ENCODE data around the gene MTG2.

MTG2 gene

DNA sequence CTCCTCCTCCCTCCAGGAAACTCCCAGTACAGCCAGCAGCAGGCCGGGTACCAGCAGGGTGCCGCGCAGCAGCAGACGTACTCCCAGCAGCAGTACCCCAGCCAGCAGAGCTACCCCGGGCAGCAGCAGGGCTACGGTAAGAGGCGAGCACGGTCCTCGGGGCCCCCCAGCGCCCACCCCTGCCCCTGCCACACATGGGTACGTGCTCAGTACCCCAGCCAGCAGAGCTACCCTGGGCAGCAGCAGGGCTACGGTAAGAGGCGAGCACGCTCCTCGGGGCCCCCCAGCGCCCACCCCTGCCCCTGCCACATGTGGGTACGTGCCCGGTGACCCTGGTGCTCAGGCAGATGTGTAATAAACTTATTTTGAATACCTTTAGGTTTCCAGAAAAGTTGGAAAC, 10.2 kb upstream of the MTG2 start (continued):
- TF ChIP-seq ZNF266 (tag by site-specific recombination; IDR thresholded peaks at IDR 0.05; ENCODE audit: low read depth), result no peak

- ChIA-PET POLR2A (no interaction called here), CTCF (no interaction called here)
- Histone ChIP-seq H3K9me3 (ENCODE audit: control insufficient read depth, insufficient read depth, low read depth, low read length) (no peaks in the 10 kb centered on the region), H3K27ac (ENCODE audit: extremely low read depth, low read depth, low read length) (no peak overlapping the region), H3K4me3 (ENCODE audit: low read depth, low read length) (no peak overlapping the region), H3K4me1 (ENCODE audit: control insufficient read depth, insufficient read depth, low read length) (no peaks in the 10 kb centered on the region), H3K36me3 (ENCODE audit: control insufficient read depth in 2 of 2, insufficient read depth in 1 of 2, low read length in 2 of 2) (peaks cover 0 to 37% of the 10 kb centered on the region in 2 experiments; a peak in 2 of 3 replicates)
- TF ChIP-seq ZNF114 (tag by site-specific recombination; IDR thresholded peaks at IDR 0.05), result no peak
- TF ChIP-seq, protein P1, sequence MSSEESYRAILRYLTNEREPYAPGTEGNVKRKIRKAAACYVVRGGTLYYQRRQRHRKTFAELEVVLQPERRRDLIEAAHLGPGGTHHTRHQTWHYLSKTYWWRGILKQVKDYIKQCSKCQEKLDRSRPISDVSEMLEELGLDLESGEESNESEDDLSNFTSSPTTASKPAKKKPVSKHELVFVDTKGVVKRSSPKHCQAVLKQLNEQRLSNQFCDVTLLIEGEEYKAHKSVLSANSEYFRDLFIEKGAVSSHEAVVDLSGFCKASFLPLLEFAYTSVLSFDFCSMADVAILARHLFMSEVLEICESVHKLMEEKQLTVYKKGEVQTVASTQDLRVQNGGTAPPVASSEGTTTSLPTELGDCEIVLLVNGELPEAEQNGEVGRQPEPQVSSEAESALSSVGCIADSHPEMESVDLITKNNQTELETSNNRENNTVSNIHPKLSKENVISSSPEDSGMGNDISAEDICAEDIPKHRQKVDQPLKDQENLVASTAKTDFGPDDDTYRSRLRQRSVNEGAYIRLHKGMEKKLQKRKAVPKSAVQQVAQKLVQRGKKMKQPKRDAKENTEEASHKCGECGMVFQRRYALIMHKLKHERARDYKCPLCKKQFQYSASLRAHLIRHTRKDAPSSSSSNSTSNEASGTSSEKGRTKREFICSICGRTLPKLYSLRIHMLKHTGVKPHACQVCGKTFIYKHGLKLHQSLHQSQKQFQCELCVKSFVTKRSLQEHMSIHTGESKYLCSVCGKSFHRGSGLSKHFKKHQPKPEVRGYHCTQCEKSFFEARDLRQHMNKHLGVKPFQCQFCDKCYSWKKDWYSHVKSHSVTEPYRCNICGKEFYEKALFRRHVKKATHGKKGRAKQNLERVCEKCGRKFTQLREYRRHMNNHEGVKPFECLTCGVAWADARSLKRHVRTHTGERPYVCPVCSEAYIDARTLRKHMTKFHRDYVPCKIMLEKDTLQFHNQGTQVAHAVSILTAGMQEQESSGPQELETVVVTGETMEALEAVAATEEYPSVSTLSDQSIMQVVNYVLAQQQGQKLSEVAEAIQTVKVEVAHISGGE (tag by site-specific recombination; conservative IDR thresholded peaks at IDR 0.05; ENCODE audit: low read depth), result no peak
- TF ChIP-seq TCF7L2 (IDR thresholded peaks at IDR 0.05; ENCODE audit: borderline replicate concordance, low read depth, low read length), result no peak
- no peak for TF ChIP-seq ZNF132 (tag by site-specific recombination; IDR thresholded peaks at IDR 0.05; ENCODE audit: borderline replicate concordance)
- no peak for TF ChIP-seq ATF2 (tag by site-specific recombination; IDR thresholded peaks at IDR 0.05; ENCODE audit: low read depth)
- no peak for TF ChIP-seq ZNF280D (tag by site-specific recombination; IDR thresholded peaks at IDR 0.05)
- no peak for TF ChIP-seq ZNF548 (tag by site-specific recombination; IDR thresholded peaks at IDR 0.05)
- no peak for TF ChIP-seq PRDM4 (tag by site-specific recombination; IDR thresholded peaks at IDR 0.05)
- no peak for TF ChIP-seq ZNF416 (tag by site-specific recombination; IDR thresholded peaks at IDR 0.05)
- TF ChIP-seq, protein P2, sequence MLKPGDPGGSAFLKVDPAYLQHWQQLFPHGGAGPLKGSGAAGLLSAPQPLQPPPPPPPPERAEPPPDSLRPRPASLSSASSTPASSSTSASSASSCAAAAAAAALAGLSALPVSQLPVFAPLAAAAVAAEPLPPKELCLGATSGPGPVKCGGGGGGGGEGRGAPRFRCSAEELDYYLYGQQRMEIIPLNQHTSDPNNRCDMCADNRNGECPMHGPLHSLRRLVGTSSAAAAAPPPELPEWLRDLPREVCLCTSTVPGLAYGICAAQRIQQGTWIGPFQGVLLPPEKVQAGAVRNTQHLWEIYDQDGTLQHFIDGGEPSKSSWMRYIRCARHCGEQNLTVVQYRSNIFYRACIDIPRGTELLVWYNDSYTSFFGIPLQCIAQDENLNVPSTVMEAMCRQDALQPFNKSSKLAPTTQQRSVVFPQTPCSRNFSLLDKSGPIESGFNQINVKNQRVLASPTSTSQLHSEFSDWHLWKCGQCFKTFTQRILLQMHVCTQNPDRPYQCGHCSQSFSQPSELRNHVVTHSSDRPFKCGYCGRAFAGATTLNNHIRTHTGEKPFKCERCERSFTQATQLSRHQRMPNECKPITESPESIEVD (tag by site-specific recombination; IDR thresholded peaks at IDR 0.05), result no peak
- no peak for TF ChIP-seq ZNF146 (tag by site-specific recombination; IDR thresholded peaks at IDR 0.05)
- TF ChIP-seq ZNF777 (tag by site-specific recombination; IDR thresholded peaks at IDR 0.05; ENCODE audit: borderline replicate concordance), result no peak
- TF ChIP-seq ZNF174 (tag by site-specific recombination; IDR thresholded peaks at IDR 0.05), result no peak
Measured at GRCh38 chr20:62174021-62174804, 8.6 kb upstream of the MTG2 start.
